Rectal smooth muscle tissue (tissue), 1 donor: ENCODE measurements around the gene EBF3.

ENCODE experiments used
- H3K27ac ChIP-seq: one replicate; pipeline ENCODE4 v1.7.0; 2013; ENCODE audit warnings: low read depth, low read length, inconsistent platforms
- H3K27me3 ChIP-seq: one replicate; pipeline ENCODE4 v1.7.0; 2013; ENCODE audit warnings: low read length; ENCODE audit not compliant: control insufficient read depth, insufficient read depth
- H3K36me3 ChIP-seq: one replicate; pipeline ENCODE4 v1.7.0; 2013; ENCODE audit warnings: low read length; ENCODE audit not compliant: control insufficient read depth, insufficient read depth
- H3K4me1 ChIP-seq: one replicate; pipeline ENCODE4 v1.7.0; 2013; ENCODE audit warnings: low read length; ENCODE audit not compliant: control insufficient read depth, insufficient read depth
- H3K4me3 ChIP-seq: one replicate; pipeline ENCODE4 v1.7.0; 2013; ENCODE audit warnings: low read length
- H3K9ac ChIP-seq: one replicate; pipeline ENCODE4 v1.7.0; 2013; ENCODE audit warnings: low read length

Gene EBF3

GRCh38 chr10:129812398-129812797 is 151.7 kb downstream of the EBF3 start:
- Histone ChIP-seq H3K9ac (no peak overlapping the region), H3K4me1 (no peaks in the 10 kb centered on the region), H3K27ac (no peak overlapping the region), H3K36me3 (no peaks in the 10 kb centered on the region), H3K27me3 (no peaks in the 10 kb centered on the region), H3K4me3 (no peak overlapping the region)

GRCh38 chr10:129811208-129811607 is 152.9 kb downstream of the EBF3 start:
- no peak overlapping the region for H3K27ac ChIP-seq

GRCh38 chr10:129809841-129810240 is 154.2 kb downstream of the EBF3 start:
- Histone ChIP-seq H3K4me3 (no peak overlapping the region), H3K27ac (no peak overlapping the region), H3K9ac (no peak overlapping the region)

More at GRCh38 chr10:129811208-129811607, 152.9 kb downstream of the EBF3 start:
- Histone ChIP-seq H3K9ac (no peak overlapping the region), H3K4me3 (no peak overlapping the region), H3K27me3 (no peaks in the 10 kb centered on the region), H3K4me1 (no peaks in the 10 kb centered on the region), H3K36me3 (no peaks in the 10 kb centered on the region)

GRCh38 chr10:129809431-129809830 is 154.6 kb downstream of the EBF3 start:
- Histone ChIP-seq H3K4me1 (no peaks in the 10 kb centered on the region), H3K27ac (no peak overlapping the region), H3K4me3 (no peak overlapping the region), H3K27me3 (no peaks in the 10 kb centered on the region), H3K9ac (no peak overlapping the region), H3K36me3 (no peaks in the 10 kb centered on the region)

More at GRCh38 chr10:129809841-129810240, 154.2 kb downstream of the EBF3 start:
- H3K4me1 ChIP-seq: no peaks in the 10 kb centered on the region
- H3K27me3 ChIP-seq: no peaks in the 10 kb centered on the region
- H3K36me3 ChIP-seq: no peaks in the 10 kb centered on the region

GRCh38 chr10:129808092-129808983 is 155.7 kb downstream of the EBF3 start:
- no peaks in the 10 kb centered on the region for H3K4me1 ChIP-seq
- H3K27ac ChIP-seq: no peak overlapping the region
- H3K27me3 ChIP-seq: no peaks in the 10 kb centered on the region
- no peaks in the 10 kb centered on the region for H3K36me3 ChIP-seq
- no peak overlapping the region for H3K4me3 ChIP-seq
- no peak overlapping the region for H3K9ac ChIP-seq

- Histone ChIP-seq H3K27ac (no peak overlapping the region), H3K4me3 (no peak overlapping the region), H3K36me3 (no peaks in the 10 kb centered on the region), H3K9ac (no peak overlapping the region), H3K27me3 (no peaks in the 10 kb centered on the region), H3K4me1 (no peaks in the 10 kb centered on the region)
Measured at GRCh38 chr10:129807211-129807610, 156.9 kb downstream of the EBF3 start.

- no peak overlapping the region for H3K4me3 ChIP-seq
- H3K27me3 ChIP-seq: no peaks in the 10 kb centered on the region
- no peak overlapping the region for H3K9ac ChIP-seq
- H3K27ac ChIP-seq: no peak overlapping the region
- no peaks in the 10 kb centered on the region for H3K36me3 ChIP-seq
- H3K4me1 ChIP-seq: no peaks in the 10 kb centered on the region
Measured at GRCh38 chr10:129800796-129801340, 163.2 kb downstream of the EBF3 start.

GRCh38 chr10:129799942-129800341 is 164.1 kb downstream of the EBF3 start:
- H3K4me1 ChIP-seq: no peaks in the 10 kb centered on the region
- no peaks in the 10 kb centered on the region for H3K36me3 ChIP-seq
- H3K27ac ChIP-seq: no peak overlapping the region
- H3K9ac ChIP-seq: no peak overlapping the region
- H3K4me3 ChIP-seq: no peak overlapping the region
- H3K27me3 ChIP-seq: no peaks in the 10 kb centered on the region

- H3K4me3 ChIP-seq: no peak overlapping the region
- H3K4me1 ChIP-seq: no peaks in the 10 kb centered on the region
- no peaks in the 10 kb centered on the region for H3K36me3 ChIP-seq
- no peak overlapping the region for H3K9ac ChIP-seq
- H3K27me3 ChIP-seq: no peaks in the 10 kb centered on the region
- H3K27ac ChIP-seq: no peak overlapping the region
Measured at GRCh38 chr10:129796710-129797420, 167.2 kb downstream of the EBF3 start.

- Histone ChIP-seq H3K4me1 (no peaks in the 10 kb centered on the region), H3K27ac (no peak overlapping the region), H3K36me3 (no peaks in the 10 kb centered on the region), H3K9ac (no peak overlapping the region), H3K27me3 (no peaks in the 10 kb centered on the region), H3K4me3 (no peak overlapping the region)
Measured at GRCh38 chr10:129793996-129794395, 170.1 kb downstream of the EBF3 start.

GRCh38 chr10:129793479-129793878 is 170.6 kb downstream of the EBF3 start:
- Histone ChIP-seq H3K9ac (no peak overlapping the region), H3K27me3 (no peaks in the 10 kb centered on the region), H3K27ac (no peak overlapping the region), H3K36me3 (no peaks in the 10 kb centered on the region), H3K4me1 (no peaks in the 10 kb centered on the region), H3K4me3 (no peak overlapping the region)

GRCh38 chr10:129792864-129793263 is 171.2 kb downstream of the EBF3 start:
- H3K4me1 ChIP-seq: no peaks in the 10 kb centered on the region
- H3K36me3 ChIP-seq: no peaks in the 10 kb centered on the region
- H3K27me3 ChIP-seq: no peaks in the 10 kb centered on the region
- no peak overlapping the region for H3K9ac ChIP-seq
- no peak overlapping the region for H3K27ac ChIP-seq
- H3K4me3 ChIP-seq: no peak overlapping the region
